HG03064 (cell line): ENCODE measurements around the gene TSHR.
"Not testable (repeated sequence)": the region's sequence is repeated elsewhere in the genome, so short reads cannot be mapped to it uniquely, and the experiment has no call there.

ENCODE experiments used
- ATAC-seq: cut with Tn5 transposase; IDR thresholded peaks from one replicate; pipeline ENCODE4 v1.9.1; 2021; ENCODE audit warnings: low read depth; ENCODE audit not compliant: unreplicated experiment

The TSHR gene

DNA sequence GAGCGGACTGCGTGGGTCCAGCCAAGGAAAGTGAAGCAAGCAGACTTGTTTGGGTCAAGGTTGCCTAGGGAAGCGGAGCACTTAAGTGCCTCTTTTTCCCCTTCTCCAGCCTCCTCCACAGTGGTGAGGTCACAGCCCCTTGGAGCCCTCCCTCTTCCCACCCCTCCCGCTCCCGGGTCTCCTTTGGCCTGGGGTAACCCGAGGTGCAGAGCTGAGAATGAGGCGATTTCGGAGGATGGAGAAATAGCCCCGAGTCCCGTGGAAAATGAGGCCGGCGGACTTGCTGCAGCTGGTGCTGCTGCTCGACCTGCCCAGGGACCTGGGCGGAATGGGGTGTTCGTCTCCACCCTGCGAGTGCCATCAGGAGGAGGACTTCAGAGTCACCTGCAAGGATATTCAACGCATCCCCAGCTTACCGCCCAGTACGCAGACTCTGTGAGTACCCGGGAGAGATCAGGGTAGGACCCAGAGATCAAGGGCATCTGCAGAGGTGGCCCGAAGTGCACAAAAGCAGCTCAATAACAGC is at the start of gene TSHR:
TSS of gene TSHR (plus strand) at position 206 of the 526 bp plus-strand sequence. CDS start at position 266, 60 bp downstream.
- ATAC-seq = no peak

DNA sequence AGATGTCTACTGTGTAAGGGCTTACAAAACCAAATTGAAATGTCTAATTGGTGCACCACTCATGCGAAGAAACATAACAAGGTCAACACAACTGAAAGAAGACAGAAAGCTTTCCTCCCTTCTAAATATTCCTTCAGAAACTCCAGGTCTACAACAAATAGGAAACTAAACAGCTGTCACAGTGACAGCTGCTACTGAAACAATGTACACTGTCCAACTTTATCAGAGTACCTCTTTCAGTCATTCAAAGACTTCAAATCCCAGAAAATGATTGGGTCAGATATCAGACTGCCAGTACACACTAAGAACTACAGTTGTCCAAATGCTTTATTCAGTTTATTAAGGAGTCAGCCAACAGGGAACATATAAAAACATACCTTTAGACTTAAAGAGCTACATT is 49.1 kb upstream of the TSHR start:
- no peak for ATAC-seq

DNA sequence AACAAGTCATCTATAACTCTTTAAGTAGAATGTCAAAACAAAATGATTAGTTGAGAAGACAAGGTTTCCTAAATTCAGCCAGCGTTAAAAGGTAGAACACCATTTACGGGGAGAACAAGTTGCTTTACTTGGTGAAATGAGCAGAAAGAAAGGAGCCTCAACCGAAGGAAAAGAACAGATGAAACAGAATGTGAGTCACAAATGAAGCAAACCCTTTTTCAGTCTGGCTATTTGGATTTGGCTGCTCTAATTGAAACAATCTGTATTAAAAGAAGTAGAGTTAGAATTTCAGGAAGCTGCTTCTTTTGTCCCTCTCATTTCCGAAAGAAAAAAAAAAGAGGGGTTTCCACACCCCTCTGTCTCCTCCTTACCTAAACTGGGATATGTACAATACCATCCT is 48.5 kb upstream of the TSHR start:
- ATAC-seq = no peak

DNA sequence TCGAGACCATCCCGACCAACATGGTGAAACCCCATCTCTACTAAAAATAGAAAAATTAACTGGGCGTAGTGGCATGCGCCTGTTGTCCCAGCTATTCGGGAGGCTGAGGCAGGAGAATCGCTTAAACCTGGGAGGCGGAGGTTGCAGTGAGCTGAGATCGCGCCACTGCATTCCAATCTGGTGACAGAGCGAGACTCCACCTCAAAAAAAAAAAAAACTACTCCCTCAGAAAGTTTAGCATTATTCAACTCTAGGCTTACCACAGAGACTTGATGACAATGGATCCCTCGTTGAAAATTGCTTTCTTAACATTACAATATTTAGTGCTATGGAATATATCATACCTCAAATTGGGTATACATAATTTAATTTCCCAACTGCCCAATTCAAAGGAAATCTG is 43.4 kb upstream of the TSHR start:
- ATAC-seq = not testable (repeated sequence)

DNA sequence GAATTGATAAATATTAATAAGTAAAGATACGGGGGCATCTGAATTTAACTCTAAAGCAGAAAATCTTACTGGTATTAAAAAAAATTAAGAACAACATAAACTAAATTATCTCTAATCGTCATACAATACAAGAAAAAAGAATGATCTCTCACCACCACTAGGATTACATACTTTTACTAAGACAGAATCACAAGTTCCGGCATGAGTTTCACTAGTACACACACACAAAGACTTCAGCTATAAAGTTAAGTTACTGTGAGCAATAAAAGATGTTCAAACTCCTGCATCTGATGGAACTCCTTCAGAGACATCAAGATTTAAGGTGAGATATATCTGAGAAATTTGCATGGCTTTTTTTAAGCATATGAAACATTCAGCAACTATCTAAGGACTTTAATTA is 35.8 kb upstream of the TSHR start:
- no peak for ATAC-seq

DNA sequence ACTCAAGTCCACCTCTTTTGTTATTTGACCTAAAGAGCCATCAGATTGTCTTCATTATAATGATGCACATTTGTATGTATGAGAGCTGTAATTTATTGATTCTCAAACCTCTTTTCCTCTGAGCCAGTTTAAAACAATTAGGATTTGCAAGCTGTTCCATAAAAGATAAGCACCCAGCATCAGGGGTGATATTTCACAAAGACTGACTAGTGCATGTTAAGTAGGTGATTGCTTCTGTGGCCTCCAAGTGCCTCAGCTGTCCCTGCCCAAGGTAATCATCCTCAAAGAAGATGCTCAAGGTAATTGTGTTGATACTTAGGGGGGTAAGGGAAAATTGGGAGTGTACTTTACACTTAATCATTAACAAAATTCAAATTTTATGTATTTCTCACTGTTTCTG is 32.1 kb upstream of the TSHR start:
- no peak for ATAC-seq

DNA sequence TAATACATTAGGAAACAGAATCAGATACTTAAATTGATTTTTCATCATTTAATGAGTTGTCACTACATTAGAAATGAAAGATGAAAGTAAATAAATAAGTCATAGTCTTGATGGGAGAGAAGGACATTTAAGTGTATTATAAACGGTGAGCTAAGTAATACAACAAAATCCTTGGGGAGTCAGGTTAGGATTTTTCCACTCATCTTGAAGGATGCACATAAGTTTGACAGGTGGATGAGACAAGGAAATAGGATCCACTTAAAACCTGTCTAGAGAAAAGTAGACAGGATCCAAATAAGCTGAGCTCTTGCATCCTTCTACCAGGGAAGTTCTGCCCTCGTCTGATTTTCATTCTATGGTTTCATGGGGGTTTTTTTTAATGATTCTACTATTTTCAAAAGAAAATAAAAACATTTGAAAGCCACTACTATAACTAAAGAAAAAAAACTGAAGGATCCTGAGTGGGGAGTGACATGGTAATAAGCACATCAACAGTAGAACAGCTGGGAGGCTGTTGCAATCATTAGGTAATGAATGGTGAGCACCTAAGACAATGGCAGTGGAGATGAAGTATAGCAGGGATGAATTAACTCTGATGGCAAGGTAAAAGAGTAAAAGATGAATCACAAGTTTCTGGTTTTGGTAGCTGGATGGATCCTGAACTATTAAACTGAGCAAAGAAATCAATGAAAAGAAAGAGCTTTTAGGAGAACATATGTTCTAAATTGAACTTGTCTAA is 30.9 kb upstream of the TSHR start:
- ATAC-seq = no peak

DNA sequence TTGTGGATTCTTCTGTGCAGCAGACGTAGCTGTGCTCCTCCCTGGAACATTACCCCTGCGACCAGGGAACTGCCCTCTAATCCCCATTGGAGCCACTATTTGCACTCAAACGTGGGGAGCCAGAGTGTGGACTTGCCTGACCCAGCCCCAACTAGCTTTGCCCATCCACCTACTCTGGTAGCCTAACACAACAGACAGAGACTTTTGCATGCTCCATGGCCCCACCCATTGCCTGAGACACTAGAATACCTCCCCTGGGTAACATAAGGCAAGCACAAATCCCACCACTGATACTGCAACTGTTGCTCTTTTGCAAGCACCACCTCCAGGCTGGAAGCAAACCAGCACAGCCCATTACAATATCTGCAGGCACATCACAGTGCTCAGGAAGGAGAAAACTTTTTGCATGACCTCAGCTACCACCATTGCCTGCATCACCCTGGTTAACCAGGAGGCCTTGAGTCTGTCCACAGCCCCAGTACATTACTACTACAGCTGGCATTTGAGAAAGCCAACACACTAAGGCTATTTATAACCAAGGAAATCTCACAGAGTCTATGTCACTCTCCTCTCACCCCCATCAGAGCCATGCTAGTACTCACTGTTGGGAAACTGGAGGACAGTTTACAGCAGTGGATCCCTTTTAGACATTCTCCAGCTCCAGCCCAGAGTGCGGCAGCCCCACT is 28.9 kb upstream of the TSHR start:
- ATAC-seq = no peak

DNA sequence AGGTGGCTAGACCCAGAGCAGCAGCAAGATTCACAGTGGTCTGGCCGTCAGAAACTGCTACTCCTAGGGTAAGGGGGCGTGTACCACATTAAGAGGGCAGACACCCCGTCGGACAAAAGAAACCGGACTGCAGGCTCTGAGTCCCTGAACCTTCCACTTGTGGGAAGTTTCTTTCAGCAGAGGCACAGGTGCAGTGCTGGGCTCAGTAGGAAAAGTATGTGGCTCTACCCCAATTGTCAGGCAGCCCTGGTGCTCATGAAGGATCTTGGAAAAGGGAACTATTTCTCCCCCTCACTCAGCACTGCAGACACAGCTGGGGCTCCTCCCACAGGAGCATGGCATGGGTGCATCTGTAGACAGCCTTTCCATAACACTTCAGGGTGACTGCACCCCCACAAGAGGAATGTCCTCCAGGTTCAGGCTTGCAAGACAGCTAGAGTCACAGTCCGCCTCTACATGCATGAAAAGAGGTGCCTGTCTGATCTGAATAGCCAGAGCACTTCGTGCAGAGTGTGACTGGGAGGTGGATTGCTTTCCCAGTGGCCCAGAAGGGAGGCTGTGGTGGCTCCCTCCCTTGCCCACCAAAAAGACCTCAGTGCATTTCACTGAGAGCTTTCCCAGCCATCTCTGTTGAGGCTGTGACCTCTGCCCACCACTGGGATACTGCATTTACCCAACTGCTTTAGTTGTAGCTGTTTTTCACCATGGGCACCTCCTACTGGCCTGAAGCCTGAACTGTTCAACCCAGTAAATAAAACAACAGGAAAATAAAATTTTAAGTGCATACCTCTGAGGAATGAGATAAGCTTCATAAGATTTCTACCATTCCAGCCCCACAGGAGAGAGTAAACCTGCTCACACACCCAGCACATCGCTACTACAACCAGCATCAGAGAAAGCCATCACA is 28.1 kb upstream of the TSHR start:
- ATAC-seq = no peak

DNA sequence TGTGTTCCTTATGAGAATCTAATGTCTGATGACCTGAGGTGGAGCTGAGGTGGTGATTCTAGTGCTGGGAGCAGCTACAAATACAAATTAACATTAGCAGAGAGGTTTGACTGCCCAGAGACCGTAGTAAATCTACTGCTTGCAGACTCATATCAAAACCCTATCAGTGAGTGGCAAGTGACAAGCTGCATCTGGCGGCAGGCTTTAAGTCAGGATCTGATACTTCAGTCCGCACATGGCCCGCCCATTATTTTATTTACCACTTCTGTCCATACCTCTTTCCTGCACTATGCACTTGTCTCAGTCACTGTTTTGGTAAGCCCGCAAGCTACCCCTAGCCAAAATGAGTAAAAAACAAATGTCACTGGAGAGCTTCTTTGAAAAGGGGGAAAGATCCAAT is 25.3 kb upstream of the TSHR start:
- ATAC-seq = no peak

DNA sequence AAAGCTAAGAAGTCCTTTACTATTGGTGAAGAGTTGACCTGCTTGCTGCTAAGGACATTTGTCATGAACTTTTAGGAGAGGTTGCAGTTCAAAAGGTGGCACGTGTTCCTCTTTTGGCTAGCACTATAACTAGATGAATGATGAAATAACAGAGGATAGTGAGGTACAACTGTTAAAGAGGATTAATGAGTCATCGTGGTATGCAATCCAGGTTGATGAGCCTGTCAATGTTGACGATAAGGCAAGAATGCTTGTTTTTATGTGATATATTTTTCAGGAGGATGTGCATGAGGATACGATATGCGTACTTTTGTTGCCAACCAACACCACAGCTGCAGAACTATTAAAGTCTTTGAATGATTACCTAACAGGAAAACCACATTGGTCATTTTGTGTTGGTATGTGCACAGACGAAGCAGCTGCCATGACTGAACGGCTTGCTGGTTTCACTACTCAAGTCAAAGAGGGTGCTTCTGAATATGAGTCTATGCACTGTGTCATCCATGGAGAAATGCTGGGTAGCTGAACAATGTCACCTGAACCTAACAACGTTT is 24.5 kb upstream of the TSHR start:
- peak; percentile 99 for ATAC-seq

DNA sequence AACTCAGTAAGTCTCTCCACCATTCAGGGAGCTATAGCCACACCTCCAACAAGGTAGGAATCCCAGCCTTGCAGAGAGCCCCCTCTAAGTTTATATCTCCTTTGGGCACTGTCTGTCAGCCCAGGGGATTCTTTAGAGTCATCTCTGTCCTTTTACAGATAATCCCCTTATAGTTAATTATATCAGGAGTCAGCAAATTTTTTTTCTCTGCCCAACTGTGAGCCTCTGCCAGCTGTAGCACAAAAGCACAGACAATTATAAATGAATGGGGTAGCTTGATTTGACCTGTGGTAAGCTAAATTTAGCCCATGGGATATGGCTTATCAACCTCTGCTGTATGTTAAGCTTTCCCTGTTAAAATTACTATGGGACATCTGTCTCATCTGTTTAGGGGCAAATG is 22.1 kb upstream of the TSHR start:
- ATAC-seq = no peak

DNA sequence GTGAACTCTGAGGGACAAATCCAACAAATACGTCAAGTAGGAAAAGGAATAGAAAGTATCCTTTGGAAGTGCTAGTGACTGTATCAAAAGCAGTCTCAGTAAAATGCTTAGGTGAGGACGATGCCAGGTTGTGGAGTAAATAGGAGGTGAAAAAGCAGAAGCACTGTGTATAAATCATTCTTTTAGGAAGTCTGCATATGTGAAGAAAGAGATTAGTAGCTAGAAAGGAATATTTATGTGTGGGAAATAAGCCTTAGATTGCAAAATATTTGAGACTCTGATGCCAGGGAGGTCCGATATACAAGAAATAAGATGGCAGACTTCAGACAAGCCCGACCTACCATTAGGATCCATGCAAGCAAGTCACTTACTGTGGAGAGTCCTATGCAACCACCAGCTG is 21.7 kb upstream of the TSHR start:
- no peak for ATAC-seq

DNA sequence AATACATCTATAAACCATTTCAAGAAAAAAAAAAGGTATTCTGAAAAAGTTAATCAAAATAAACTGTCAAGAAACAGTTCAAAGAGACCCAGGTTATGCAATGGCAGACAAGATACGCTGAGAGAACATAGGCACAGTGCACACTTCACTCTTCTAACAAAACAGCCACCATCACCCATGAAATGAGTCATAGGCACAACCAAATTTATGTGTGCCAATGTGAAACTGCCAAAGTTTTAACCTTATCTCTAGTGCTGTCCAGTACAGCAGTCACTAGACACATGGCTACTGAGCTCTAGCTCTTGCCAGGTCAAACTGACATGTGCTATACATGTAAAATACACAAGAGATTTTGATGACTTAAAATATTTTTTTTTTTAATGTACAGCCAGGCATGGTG is 15.3 kb upstream of the TSHR start:
- ATAC-seq = no peak

DNA sequence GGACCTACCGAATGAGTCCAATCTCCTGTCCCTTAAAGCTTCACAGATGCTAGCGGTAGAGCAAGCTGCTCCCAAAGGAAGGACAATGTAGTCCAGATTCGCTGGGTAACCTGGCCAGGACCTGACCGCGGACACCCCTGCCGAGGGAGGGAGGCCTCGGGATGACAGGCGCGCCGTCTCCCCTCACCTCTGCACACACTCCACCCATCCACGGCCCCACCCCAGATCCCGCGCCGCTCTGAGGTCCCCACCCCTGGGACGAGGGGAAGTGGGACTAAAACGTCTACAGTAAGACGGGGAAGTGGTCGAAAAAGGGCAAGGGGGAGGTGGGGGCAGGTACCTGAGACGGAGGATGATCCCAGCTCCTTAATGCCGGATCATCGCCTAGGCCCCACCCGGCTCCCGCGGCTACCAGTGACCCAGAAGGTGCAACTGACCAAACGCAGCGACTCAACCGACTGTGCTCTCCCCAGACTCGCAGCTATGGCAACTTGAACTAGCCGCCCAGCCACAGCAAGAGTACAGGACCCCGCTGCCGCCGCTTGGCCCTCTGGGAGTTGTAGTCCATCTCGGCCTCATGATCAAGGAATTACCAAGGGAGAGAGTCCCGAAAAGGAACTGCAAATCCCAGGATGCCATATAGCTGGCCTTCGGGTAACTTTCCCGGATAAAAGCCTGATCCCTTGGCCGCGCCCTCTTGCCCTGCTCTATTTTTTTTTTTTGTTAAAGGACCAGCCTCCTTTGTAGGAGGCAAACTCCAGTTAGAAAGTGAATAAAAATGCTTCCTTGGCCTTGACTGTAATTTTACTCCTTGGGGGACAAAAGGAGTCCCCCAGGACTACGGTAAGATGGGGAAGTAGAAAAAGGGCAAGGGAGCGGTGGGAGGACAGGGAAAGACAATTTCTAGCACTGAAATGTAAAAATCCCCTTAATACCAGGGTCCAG is 13.9 kb upstream of the TSHR start, which contains the start of gene CEP128:
TSS of gene CEP128 (minus strand) at position 498 of the 945 bp plus-strand sequence.
- peak; percentile 97 for ATAC-seq

DNA sequence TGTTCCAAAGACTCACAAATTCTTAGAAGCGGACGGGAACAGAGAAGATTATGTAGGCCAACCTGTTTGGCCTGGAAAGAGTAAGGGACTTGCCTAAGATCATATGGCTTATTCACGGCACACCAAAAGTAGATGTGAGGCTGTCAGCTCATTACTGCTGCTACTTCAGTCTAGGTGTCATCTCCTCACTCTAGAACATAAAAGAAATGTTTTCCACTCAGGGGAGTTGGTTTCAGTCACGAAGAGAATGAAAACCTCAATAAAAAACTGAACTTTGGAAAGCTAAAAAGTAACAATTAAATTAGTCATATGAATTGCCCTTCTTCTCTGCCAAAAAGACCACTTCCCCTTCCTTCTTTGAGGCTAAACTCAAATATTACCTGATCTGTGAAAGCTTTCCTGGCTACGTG is 13.2 kb upstream of the TSHR start:
- ATAC-seq = peak; percentile 26

DNA sequence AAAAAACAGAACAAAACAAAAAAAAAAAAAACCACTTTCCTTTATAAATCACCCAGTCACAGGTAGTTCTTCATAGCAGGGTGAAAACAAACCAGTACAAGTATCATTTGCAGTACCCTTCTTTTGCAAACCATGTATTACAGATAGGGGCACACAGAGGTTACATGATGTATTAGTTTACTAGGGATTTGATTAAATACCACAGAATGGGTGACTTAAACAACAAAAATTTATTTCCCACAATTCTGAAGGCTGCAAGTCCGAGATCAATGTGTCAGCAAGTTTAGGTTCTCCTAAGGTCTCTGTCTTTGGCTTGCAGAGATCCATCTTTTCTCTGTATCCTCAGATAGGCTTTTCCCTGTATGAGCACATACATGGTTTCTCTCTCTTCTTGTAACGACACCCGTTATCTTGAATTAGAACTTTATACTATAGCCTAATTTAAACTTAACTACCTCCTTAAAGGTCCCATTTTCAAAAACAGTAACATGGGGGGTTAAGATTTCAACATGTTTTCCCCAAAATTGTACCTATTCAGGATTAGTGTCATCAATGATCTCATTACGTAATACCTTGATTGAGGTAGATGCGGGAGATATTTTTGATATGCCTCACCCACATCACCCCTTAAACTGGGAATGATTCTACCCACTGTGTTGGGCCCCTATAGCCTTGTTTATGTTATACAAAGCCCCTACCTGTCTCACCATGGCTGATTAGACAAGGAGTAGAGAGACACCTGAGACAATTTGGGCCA is 10.4 kb upstream of the TSHR start:
- no peak for ATAC-seq

DNA sequence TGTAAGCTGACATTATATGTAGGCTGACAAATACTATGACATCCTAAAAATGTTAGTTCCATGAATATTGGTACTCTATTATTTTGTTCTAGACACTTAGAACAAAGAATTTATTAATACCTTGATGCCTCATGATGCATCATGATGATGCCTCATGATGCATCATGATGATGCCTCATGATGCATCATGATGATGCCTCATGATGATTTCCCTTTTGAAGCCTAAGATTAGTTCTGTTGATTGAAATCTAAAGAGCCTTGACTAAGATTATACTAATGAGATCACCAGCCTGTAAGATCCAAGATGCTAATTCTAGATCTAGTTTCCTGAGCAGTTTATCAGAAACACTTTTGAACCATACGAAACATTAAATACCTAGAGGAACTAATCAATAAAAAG is 9.2 kb upstream of the TSHR start:
- ATAC-seq = no peak

DNA sequence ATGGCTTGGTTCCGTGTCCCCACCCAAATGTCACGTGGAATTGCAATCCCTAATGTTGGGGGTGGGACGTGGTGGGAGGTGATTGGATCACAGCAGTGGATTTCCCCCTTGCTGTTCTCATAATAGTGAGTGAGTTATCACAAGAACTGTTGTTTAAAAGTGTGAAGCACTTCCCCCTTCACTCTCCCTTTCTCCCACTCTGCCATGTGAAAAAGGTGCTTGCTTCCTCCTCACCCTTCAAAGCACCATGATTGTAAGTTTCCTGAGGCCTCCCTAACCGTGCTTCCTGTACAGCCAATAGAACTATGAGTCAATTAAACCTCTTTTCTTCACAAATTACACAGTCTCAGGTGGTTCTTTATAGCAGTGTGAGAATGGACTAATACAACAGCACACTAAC is 8.6 kb upstream of the TSHR start:
- no peak for ATAC-seq
